GM18951 (cell line): ENCODE measurements around the gene WFIKKN2.
"Not testable (repeated sequence)": the region's sequence is repeated elsewhere in the genome, so short reads cannot be mapped to it uniquely, and the experiment has no call there.

Experiments used
- POLR2A ChIP-seq: IDR thresholded peaks from 4 replicates; pipeline ENCODE4 v1.6.1; 2011; ENCODE audit warnings: mild to moderate bottlenecking; ENCODE audit not compliant: insufficient read length, insufficient read depth; ENCODE audit errors: extremely low read depth
- in situ Hi-C: fragments of 300-500 bp; cut with MboI; formaldehyde crosslinking; loops from one replicate; pipeline ENCODE4 v1.12.0; 2022; ENCODE audit warnings: low sequenced_read_pairs, mixed read lengths, inconsistent platforms; ENCODE audit not compliant: unreplicated experiment

WFIKKN2 gene

DNA sequence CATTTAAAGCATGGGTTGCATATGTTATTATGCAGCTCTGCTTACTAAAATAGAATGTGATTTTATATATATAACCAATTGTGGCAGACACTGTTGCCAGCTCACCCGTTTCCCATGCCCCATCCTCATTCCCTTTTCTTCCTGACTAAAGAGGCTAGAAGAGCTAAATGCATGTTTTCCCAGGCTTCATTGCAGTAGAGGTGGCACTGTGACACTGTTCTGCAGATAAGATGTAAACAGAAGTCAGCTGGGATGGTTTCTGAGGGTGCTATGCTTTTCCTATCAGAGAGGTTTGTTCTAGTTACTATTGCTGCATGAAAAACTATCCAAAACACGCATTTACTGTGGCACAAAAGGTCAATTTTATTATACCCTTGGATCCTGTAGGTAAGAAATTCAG is 36.5 kb downstream of the WFIKKN2 start:
- TF ChIP-seq POLR2A, result no peak
- in situ Hi-C loops, result no loop called here

DNA sequence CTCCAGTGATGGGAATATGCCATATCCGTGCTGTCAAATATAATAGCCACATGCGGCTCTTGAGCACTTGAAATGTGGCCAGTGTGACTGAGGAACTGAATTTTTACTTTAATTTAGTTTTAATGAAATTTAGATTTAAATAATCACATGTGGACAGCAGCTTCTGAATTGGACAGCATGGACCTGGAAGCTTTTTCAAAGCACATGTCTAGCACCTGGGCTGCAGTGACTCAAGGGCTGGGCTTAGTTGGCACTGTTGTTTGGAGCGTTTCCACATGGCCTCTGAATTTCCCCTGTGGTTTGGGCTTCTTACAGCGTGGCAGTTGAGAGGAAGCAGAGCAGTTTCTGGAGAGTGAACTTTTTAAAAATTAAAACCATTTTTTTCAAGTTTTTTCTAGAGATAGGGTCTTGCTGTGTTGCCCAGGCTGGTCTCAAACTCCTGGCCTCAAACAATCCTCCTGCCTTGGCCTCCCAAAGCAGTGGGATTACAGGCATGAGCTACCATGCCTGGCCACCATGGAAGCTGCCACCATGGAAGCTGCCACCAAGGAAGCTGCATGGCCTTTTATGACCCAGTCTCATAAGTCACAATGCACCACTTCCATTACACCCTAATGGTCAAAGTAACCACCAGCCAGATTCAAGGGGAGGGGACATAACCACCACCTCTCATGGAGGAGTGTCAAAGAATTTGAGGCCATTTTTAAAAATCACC is 37.5 kb downstream of the WFIKKN2 start:
- TF ChIP-seq POLR2A, result no peak
- in situ Hi-C loops, result no loop called here

DNA sequence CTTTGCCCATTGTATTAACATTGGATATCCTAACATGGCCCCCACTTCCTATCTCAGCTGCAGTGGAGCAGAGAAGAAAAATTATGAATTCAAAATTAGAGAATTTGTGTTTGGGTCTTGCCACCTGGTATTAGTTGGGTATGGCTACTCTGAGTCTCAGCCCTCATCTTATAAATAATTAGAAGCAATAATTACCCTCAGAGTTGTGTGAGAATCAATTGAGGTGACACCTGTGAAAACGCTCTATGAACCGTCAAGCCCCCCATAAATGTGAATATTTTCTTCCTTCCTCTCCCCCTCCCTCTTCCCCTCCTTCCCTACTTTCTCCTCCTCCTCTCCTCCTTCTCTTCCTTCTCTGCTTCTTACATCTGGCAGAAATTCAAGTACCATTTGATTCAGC is 39.7 kb downstream of the WFIKKN2 start:
- in situ Hi-C loops, result no loop called here
- no peak for TF ChIP-seq POLR2A

DNA sequence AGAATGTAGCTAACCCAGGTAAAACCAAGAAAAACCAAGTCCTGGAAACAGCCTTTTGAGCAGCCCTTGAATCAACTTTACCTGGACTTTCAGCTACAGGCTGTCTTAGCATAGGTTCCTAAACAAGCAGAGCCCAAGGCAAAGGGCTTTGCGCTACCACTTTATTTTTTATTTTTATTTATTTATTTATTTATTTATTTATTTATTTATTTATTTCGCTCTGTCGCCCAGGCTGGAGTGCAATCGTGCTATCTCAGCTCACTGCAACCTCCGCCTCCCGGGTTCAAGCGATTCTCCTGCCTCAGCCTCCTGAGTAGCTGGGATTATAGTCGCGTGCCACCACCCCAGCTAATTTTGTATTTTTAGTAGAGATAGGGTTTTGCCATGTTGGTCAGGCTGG is 41.7 kb downstream of the WFIKKN2 start:
- in situ Hi-C loops, result not testable (repeated sequence)

DNA sequence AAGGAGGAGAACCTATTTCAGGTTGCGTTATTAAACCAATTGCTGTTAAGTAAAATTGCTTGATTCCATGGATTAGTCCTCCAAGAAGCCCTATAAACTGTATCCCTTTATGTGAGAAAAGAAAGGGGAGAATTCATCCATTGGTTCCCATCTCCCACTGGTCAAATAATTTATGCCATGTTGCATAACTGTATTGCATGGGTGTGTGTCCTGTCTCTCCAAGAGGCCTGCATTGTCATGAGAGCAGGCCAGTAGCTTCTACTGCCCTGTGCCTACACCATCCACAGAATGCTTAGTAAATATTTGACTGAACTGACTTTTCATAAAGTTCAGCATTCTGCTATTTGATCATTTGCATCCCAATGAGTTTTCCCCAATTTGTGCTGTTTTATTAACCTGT is 42.5 kb downstream of the WFIKKN2 start:
- no peak for TF ChIP-seq POLR2A
- in situ Hi-C loops, result no loop called here

DNA sequence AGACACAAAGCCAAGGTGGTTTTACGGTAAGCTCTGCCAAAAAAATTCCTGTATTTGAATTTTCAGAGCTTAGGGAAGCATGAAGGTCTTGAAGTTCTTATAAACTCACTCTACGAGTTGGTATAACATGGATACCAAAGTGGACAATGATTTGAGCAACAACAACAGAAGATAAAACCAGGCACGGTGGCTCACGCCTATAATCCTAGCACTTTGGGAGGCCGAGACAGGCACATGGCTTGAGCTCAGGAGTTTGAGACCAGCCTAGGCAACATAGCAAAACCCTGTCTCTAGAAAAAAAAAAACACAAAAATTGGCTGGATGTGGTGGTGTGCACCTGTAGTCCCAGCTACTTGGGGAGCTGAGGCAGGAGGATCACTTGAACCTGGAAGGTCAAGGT is 43.7 kb downstream of the WFIKKN2 start:
- in situ Hi-C loops, result no loop called here
- no peak for TF ChIP-seq POLR2A

DNA sequence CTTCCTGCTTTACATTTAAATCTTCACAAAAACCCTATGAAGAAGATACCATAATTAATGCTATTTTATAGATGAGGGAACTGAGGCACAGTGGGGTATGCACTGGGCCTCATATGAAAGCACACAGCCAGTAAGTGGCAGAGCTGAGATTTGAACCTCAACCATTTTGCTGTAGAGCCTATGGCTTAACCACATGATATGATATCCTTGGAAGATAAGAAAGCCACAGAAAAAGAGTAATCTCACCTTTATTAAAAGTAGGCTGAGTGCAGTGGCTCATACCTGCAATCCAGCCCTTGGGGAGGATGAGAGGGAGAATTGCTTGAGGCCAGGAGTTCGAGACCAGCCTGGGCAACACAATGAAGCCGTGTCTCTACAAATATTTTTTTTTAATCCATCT is 45.8 kb downstream of the WFIKKN2 start:
- in situ Hi-C loops, result no loop called here
- TF ChIP-seq POLR2A, result no peak

DNA sequence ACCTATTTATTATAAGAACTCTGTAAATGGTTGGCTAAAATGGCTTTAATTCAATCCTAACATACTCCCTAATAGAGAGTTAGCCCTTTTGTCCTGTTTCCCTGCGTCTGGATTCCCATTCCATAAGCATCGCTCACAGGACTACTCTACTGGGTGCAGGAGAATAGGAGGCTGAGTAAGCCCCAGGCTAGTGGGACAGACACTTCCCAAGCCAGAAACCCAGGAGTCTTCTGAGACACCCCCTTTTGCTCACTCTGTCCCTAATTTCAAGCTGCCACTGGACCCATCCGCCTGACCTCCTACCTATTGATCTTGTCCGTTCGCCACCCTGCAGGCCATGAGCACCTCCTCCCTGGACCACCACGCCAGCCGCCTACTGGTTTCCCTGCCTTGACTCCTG is 47.5 kb downstream of the WFIKKN2 start:
- in situ Hi-C loops, result no loop called here
- no peak for TF ChIP-seq POLR2A

DNA sequence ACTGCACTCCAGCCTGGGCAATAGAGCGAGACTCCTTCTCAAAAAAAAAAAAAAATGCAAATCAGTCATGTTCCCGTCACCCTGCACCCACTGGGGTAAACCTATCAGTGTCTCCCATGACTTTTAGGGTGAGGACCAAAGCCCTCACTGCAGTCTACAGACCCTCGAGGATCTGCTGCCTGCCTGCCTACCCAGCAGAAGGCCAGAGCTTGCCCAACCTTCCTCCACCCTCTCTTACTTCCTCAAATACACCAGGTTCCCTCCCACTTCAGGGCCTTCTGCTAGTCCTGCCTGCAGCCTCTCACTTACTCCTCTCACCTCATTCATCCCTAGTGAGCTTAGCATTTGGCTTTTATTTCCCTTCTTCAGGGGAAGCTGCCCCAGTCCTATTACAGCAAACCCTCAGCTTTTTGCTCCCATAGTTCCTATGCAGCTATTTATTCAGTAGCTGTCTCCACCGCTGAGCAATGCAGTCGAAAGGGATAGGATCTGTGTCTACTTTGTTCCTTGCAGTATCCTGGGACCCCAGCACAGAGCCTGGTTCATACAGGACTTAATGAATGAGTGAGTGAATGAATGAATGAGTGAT is 48.6 kb downstream of the WFIKKN2 start:
- in situ Hi-C loops, result no loop called here
- TF ChIP-seq POLR2A, result no peak

DNA sequence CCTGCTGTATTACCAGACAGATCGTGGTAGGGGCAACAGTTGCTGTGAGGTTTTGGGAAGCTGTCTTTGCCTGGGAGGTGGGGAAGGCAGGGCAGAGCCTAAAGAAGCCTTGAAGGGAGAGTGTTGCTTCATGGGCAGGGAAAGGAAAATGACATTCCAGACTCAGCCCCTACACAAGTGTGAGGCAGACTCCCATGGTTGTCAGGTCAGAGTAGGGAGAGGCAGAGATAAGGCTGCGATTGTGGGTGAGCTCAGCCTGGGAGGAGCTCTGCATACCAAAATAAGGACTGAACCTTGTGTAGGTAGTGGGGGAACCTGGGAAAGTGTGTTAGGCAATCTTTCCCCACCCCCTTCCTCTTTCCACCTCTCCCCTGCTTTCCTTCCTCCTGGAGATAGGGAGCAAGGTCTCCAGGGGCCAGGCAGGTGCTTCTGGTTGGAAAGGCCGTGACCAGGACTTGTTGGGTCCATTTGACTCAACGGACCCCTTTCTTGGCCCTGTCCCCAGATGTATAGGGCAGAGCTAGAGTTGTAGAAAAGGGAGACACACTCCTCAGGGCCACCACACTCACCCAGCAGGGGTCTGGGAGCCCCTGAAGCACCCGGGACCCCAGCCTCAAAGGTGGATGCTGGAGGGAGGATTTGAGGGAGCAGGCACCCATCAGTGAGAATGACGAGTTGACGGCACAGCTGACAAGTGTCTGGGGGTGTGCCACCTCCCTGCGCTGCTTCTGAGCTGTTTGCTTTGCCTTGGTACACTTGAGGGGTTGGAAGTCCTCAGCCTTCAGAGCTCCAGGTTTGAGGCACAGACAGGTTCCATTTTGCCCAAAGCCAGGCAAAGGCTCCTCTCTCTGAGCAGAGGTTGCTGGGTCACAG is 49.3 kb downstream of the WFIKKN2 start:
- TF ChIP-seq POLR2A, result no peak
- in situ Hi-C loops, result no loop called here

DNA sequence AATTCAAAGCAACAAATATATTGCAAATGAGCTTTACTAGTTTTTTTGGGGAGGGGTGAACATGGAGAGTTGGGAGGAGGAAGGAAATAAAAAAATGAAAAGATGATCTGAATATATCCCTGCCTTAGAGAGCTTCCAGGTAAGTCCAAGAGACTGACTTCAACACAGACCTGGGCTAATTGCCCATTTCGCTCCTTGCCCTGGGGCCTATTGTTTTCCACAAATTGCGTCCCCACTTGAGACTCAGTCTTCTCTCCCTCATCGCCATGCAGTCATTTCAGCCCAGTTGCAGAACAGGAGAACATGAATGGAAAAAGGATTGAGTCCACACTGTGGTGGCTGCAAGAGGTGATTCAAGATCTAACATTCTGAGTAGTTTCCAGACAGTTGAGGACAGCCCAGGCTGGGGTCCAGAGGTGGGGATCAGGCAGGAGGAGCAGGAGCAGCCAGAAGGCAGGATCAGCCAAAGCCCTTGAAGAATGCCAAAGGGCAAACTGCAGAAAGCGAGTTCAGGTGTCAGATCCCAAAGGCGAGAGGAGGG is 52.4 kb downstream of the WFIKKN2 start:
- in situ Hi-C loops, result no loop called here
- no peak for TF ChIP-seq POLR2A

DNA sequence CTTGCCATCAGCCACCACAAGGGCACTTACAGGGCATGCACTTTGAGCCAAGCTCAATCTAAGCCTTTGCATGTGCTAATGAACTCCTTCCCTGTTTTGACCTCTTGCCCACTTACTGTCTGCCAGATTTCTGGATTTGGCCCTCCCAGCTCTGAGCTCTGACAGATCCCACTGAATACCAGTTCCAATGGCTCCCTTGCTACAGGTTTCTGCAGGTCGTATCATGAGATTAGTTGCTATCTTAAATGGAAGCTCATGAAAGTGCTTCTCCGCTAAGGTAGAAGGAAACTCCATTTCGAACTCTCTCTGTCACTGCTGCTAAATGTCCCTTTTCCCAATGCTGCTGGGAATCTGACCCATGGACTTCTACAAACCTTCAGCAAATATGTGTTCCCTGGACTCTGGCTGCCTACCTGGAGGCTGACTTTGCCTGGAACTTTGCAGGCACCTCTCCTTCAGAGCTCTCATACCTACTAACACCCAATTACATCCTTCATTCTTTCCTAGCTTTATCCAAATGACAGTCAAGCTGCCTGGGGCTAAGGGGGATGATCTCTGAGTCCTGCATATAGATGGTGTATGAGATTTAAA is 54.2 kb downstream of the WFIKKN2 start:
- TF ChIP-seq POLR2A, result no peak

More for the DNA sequence above, 54.2 kb downstream of the WFIKKN2 start:
- in situ Hi-C loops, result no loop called here
